ENCODE data around the gene SULT2A1. TPM values are rescaled to one million over a fixed set of nuclear protein-coding genes. Genes with fewer than 3 reads are reported as not detected.

The SULT2A1 gene
- total RNA-seq, 2 experiments from 2014 or later = not detected

Other genes with a start within 250 kb of the SULT2A1 start
- gene EHD2, start 172.9 kb downstream of the SULT2A1 start, total RNA-seq (2014; rRNA removed; shearing (Covaris generic)) = not detected in 2 replicates
- not detected in 2 replicates for gene EHD2, start 172.9 kb downstream of the SULT2A1 start, total RNA-seq (2022)
- gene NOP53, start 140.8 kb downstream of the SULT2A1 start, total RNA-seq (2014; rRNA removed; shearing (Covaris generic)) = 282 and 296 TPM in 2 replicates
- 212 and 302 TPM in 2 replicates for gene NOP53, start 140.8 kb downstream of the SULT2A1 start, total RNA-seq (2022)
- gene SELENOW, start 107.6 kb downstream of the SULT2A1 start, total RNA-seq (2014; rRNA removed; shearing (Covaris generic)) = 83.1 and 95.5 TPM in 2 replicates
- gene SELENOW, start 107.6 kb downstream of the SULT2A1 start, total RNA-seq (2022) = 29.9 and 31.2 TPM in 2 replicates
- not detected in 2 replicates for gene TPRX1, start 81.8 kb downstream of the SULT2A1 start, total RNA-seq (2014; rRNA removed; shearing (Covaris generic))
- gene TPRX1, start 81.8 kb downstream of the SULT2A1 start, total RNA-seq (2022) = not detected in 2 replicates
- gene CRX, start 64.4 kb downstream of the SULT2A1 start, total RNA-seq (2014; rRNA removed; shearing (Covaris generic)) = not detected in 2 replicates
- 0.11 TPM in 1 of 2 replicates, not detected in the other for gene CRX, start 64.4 kb downstream of the SULT2A1 start, total RNA-seq (2022)
- not detected in 2 replicates for gene TPRX2, start 27.1 kb downstream of the SULT2A1 start, total RNA-seq (2014; rRNA removed; shearing (Covaris generic))
- not detected in 2 replicates for gene TPRX2, start 27.1 kb downstream of the SULT2A1 start, total RNA-seq (2022)
- gene BSPH1, start 105.9 kb upstream of the SULT2A1 start, total RNA-seq (2014; rRNA removed; shearing (Covaris generic)) = not detected in 2 replicates
- not detected in 2 replicates for gene BSPH1, start 105.9 kb upstream of the SULT2A1 start, total RNA-seq (2022)
- not detected in 2 replicates for gene ELSPBP1, start 108.3 kb upstream of the SULT2A1 start, total RNA-seq (2014; rRNA removed; shearing (Covaris generic))
- not detected in 2 replicates for gene ELSPBP1, start 108.3 kb upstream of the SULT2A1 start, total RNA-seq (2022)
- not detected in 2 replicates for gene CABP5, start 157.8 kb upstream of the SULT2A1 start, total RNA-seq (2014; rRNA removed; shearing (Covaris generic))
- gene CABP5, start 157.8 kb upstream of the SULT2A1 start, total RNA-seq (2022) = not detected in 2 replicates
- gene PLA2G4C, start 224.5 kb upstream of the SULT2A1 start, total RNA-seq (2014; rRNA removed; shearing (Covaris generic)) = 0.98 and 2.0 TPM in 2 replicates
- 1.1 and 1.4 TPM in 2 replicates for gene PLA2G4C, start 224.5 kb upstream of the SULT2A1 start, total RNA-seq (2022)